Measurements from ENCODE around the gene JAKMIP1.

- TF ChIP-seq POLR2A (IDR thresholded peaks at IDR 0.05; ENCODE audit: low read length) (no peak), GATA1 (IDR thresholded peaks at IDR 0.05; ENCODE audit: low read depth, low read length) (no peak)
Measured at GRCh38 chr4:6071959-6072720, 128.2 kb downstream of the JAKMIP1 start.

Measured in erythroblast (primary cell).